GM10266 (cell line): ENCODE measurements around the gene HMGN1.

Experiments
- DNase-seq: peaks from one replicate; pipeline ENCODE4 v3.0.0; 2012; ENCODE audit errors: extremely low spot score
- CTCF ChIP-seq: IDR thresholded peaks from 2 replicates; pipeline ENCODE4 v1.5.1; 2012; ENCODE audit warnings: mild to moderate bottlenecking, low read depth; ENCODE audit not compliant: control insufficient read depth, insufficient read depth; ENCODE audit errors: missing control alignments

HMGN1 gene

GRCh38 chr21:39319251-39319756, 29.6 kb downstream of the HMGN1 start:
- TF ChIP-seq CTCF, result no peak

GRCh38 chr21:39318091-39318959, 30.6 kb downstream of the HMGN1 start:
- DNase-seq, result no peak
- no peak for TF ChIP-seq CTCF

More at GRCh38 chr21:39319251-39319756, 29.6 kb downstream of the HMGN1 start:
- DNase-seq, result no peak

GRCh38 chr21:39317134-39318090, 31.5 kb downstream of the HMGN1 start:
- TF ChIP-seq CTCF, result no peak

GRCh38 chr21:39316729-39317128, 32.2 kb downstream of the HMGN1 start:
- no peak for DNase-seq
- no peak for TF ChIP-seq CTCF

More at GRCh38 chr21:39317134-39318090, 31.5 kb downstream of the HMGN1 start:
- no peak for DNase-seq

- TF ChIP-seq CTCF, result no peak
- no peak for DNase-seq
Measured at GRCh38 chr21:39315603-39316445, 33.1 kb downstream of the HMGN1 start.

- DNase-seq, result peak; percentile 47
- TF ChIP-seq CTCF, result no peak
Measured at GRCh38 chr21:39314143-39315027, 34.5 kb downstream of the HMGN1 start.
